Measurements from ENCODE around the gene HPCAL1. TPM values are rescaled to one million over a fixed set of nuclear protein-coding genes. Genes with fewer than 3 reads are reported as not detected.

Gene HPCAL1
- total and polyA plus RNA-seq, 2 experiments from 2014 or later: 8.3 to 25.4 TPM

GRCh38 chr2:10392100-10392499 lies 89.4 kb downstream of the HPCAL1 start:
- peaks cover 12% of the 10 kb centered on the region; the same call in 1 of the 2 replicates for H3K4me1 ChIP-seq (ENCODE audit: insufficient read depth)
- H3K9me3 Mint-ChIP-seq: no peaks in the 10 kb centered on the region
- H4K20me1 ChIP-seq (replicated peaks; ENCODE audit: insufficient read depth): no peaks in the 10 kb centered on the region
- DNase-seq (ENCODE audit: low spot score): no peak
- no peak overlapping the region for H3K27ac Mint-ChIP-seq
- peaks cover 22% of the 10 kb centered on the region for H3K4me1 Mint-ChIP-seq
- ATAC-seq: no peak
- H3K9me2 ChIP-seq (ENCODE audit: insufficient read depth): no peaks in the 10 kb centered on the region
- no peak overlapping the region for H2AFZ ChIP-seq
- no peak overlapping the region for H3K4me3 ChIP-seq
- H3K4me2 ChIP-seq: no peak overlapping the region
- H3K27ac ChIP-seq (ENCODE audit: low read depth): no peak overlapping the region
- peaks cover 7% of the 10 kb centered on the region for H3K27me3 Mint-ChIP-seq (ENCODE audit: insufficient read depth, low read depth, poor library complexity)
- H3F3A ChIP-seq (replicated peaks; ENCODE audit: low read depth): no peaks in the 10 kb centered on the region
- H3K36me3 ChIP-seq (ENCODE audit: insufficient read depth): no peaks in the 10 kb centered on the region
- TF ChIP-seq CREB1 (CRISPR knock-in tag; IDR thresholded peaks at IDR 0.05; ENCODE audit: low read depth) (no peak), ZNF114 (CRISPR knock-in tag; IDR thresholded peaks at IDR 0.05) (no peak), EZH2phosphoT487 (IDR thresholded peaks at IDR 0.05; ENCODE audit: unreplicated experiment) (no peak), POLR2AphosphoS5 (IDR thresholded peaks at IDR 0.05; ENCODE audit: low read depth) (no peak), JUNB (IDR thresholded peaks at IDR 0.05; ENCODE audit: unreplicated experiment) (no peak), ETS1 (IDR thresholded peaks at IDR 0.05) (no peak), NANOG (IDR thresholded peaks at IDR 0.05; ENCODE audit: borderline replicate concordance) (no peak), CTCF (conservative IDR thresholded peaks at IDR 0.05; ENCODE audit: low read depth in 2 of 2) (no peak)
- TF ChIP-seq, protein P1, sequence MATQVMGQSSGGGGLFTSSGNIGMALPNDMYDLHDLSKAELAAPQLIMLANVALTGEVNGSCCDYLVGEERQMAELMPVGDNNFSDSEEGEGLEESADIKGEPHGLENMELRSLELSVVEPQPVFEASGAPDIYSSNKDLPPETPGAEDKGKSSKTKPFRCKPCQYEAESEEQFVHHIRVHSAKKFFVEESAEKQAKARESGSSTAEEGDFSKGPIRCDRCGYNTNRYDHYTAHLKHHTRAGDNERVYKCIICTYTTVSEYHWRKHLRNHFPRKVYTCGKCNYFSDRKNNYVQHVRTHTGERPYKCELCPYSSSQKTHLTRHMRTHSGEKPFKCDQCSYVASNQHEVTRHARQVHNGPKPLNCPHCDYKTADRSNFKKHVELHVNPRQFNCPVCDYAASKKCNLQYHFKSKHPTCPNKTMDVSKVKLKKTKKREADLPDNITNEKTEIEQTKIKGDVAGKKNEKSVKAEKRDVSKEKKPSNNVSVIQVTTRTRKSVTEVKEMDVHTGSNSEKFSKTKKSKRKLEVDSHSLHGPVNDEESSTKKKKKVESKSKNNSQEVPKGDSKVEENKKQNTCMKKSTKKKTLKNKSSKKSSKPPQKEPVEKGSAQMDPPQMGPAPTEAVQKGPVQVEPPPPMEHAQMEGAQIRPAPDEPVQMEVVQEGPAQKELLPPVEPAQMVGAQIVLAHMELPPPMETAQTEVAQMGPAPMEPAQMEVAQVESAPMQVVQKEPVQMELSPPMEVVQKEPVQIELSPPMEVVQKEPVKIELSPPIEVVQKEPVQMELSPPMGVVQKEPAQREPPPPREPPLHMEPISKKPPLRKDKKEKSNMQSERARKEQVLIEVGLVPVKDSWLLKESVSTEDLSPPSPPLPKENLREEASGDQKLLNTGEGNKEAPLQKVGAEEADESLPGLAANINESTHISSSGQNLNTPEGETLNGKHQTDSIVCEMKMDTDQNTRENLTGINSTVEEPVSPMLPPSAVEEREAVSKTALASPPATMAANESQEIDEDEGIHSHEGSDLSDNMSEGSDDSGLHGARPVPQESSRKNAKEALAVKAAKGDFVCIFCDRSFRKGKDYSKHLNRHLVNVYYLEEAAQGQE (IDR thresholded peaks at IDR 0.05; ENCODE audit: unreplicated experiment): no peak
- TF ChIP-seq, protein P2, sequence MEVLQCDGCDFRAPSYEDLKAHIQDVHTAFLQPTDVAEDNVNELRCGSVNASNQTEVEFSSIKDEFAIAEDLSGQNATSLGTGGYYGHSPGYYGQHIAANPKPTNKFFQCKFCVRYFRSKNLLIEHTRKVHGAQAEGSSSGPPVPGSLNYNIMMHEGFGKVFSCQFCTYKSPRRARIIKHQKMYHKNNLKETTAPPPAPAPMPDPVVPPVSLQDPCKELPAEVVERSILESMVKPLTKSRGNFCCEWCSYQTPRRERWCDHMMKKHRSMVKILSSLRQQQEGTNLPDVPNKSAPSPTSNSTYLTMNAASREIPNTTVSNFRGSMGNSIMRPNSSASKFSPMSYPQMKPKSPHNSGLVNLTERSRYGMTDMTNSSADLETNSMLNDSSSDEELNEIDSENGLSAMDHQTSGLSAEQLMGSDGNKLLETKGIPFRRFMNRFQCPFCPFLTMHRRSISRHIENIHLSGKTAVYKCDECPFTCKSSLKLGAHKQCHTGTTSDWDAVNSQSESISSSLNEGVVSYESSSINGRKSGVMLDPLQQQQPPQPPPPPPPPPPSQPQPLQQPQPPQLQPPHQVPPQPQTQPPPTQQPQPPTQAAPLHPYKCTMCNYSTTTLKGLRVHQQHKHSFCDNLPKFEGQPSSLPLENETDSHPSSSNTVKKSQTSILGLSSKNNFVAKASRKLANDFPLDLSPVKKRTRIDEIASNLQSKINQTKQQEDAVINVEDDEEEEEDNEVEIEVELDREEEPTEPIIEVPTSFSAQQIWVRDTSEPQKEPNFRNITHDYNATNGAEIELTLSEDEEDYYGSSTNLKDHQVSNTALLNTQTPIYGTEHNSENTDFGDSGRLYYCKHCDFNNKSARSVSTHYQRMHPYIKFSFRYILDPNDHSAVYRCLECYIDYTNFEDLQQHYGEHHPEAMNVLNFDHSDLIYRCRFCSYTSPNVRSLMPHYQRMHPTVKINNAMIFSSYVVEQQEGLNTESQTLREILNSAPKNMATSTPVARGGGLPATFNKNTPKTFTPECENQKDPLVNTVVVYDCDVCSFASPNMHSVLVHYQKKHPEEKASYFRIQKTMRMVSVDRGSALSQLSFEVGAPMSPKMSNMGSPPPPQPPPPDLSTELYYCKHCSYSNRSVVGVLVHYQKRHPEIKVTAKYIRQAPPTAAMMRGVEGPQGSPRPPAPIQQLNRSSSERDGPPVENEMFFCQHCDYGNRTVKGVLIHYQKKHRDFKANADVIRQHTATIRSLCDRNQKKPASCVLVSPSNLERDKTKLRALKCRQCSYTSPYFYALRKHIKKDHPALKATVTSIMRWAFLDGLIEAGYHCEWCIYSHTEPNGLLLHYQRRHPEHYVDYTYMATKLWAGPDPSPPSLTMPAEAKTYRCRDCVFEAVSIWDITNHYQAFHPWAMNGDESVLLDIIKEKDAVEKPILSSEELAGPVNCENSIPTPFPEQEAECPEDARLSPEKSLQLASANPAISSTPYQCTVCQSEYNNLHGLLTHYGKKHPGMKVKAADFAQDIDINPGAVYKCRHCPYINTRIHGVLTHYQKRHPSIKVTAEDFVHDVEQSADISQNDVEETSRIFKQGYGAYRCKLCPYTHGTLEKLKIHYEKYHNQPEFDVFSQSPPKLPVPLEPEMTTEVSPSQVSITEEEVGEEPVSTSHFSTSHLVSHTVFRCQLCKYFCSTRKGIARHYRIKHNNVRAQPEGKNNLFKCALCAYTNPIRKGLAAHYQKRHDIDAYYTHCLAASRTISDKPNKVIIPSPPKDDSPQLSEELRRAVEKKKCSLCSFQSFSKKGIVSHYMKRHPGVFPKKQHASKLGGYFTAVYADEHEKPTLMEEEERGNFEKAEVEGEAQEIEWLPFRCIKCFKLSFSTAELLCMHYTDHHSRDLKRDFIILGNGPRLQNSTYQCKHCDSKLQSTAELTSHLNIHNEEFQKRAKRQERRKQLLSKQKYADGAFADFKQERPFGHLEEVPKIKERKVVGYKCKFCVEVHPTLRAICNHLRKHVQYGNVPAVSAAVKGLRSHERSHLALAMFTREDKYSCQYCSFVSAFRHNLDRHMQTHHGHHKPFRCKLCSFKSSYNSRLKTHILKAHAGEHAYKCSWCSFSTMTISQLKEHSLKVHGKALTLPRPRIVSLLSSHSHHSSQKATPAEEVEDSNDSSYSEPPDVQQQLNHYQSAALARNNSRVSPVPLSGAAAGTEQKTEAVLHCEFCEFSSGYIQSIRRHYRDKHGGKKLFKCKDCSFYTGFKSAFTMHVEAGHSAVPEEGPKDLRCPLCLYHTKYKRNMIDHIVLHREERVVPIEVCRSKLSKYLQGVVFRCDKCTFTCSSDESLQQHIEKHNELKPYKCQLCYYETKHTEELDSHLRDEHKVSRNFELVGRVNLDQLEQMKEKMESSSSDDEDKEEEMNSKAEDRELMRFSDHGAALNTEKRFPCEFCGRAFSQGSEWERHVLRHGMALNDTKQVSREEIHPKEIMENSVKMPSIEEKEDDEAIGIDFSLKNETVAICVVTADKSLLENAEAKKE (CRISPR knock-in tag; IDR thresholded peaks at IDR 0.05): no peak
- no peaks in the 10 kb centered on the region for H3K27me3 ChIP-seq (ENCODE audit: insufficient read depth)
- no peaks in the 10 kb centered on the region; the same call in 2 of the 3 replicates for H3K36me3 Mint-ChIP-seq (ENCODE audit: low read depth)
- no peak overlapping the region; the same call in 2 of the 3 replicates for H3K4me3 Mint-ChIP-seq
- no peaks in the 10 kb centered on the region for H3K79me2 ChIP-seq (replicated peaks; ENCODE audit: insufficient read depth)

Measured in GM23338 (cell line).